Liver (tissue), 3 donors: ENCODE measurements around the gene RPL29.

ENCODE experiments used
- GABPA ChIP-seq, 2 donors: IDR thresholded peaks in 1 of 2; conservative IDR thresholded peaks in 1 of 2; 2 replicates each; pipeline ENCODE4 v1.6.1; 2016; ENCODE audit warnings: antibody characterized with exemption in 2 of 2, mild to moderate bottlenecking in 1 of 2, moderate library complexity in 1 of 2
- HNF4G ChIP-seq: IDR thresholded peaks from 2 replicates; pipeline ENCODE4 v1.6.1; 2016; ENCODE audit warnings: antibody characterized with exemption
- JUND ChIP-seq, 2 donors: IDR thresholded peaks; 2 replicates each; pipeline ENCODE4 v1.6.1; 2016; ENCODE audit warnings: antibody characterized with exemption in 2 of 2
- RAD21 ChIP-seq, 2 donors: IDR thresholded peaks; 2 replicates each; pipeline ENCODE4 v1.6.1; 2016; ENCODE audit warnings: antibody characterized with exemption in 2 of 2, mild to moderate bottlenecking in 2 of 2
- RXRA ChIP-seq, 2 donors: IDR thresholded peaks; 2 replicates each; pipeline ENCODE4 v1.6.1; 2017 to 2018; ENCODE audit warnings: antibody characterized with exemption in 2 of 2, mild to moderate bottlenecking in 1 of 2
- SP1 ChIP-seq: IDR thresholded peaks from 2 replicates; pipeline ENCODE4 v1.6.1; 2018; ENCODE audit warnings: antibody characterized with exemption, mild to moderate bottlenecking
- TAF1 ChIP-seq: conservative IDR thresholded peaks from 2 replicates; pipeline ENCODE4 v1.6.1; 2016; ENCODE audit warnings: antibody characterized with exemption, mild to moderate bottlenecking
- YY1 ChIP-seq: IDR thresholded peaks from 2 replicates; pipeline ENCODE4 v1.6.1; 2016; ENCODE audit warnings: antibody characterized with exemption, mild to moderate bottlenecking
- TF ChIP-seq, protein P1 (sequence below): fragments of 150-350 bp; IDR thresholded peaks from 2 replicates; pipeline ENCODE4 v1.5.1; 2017; ENCODE audit warnings: improper control_type of control experiment, low read depth, low read length; ENCODE audit not compliant: missing input control
- TF ChIP-seq, protein P2 (sequence below): IDR thresholded peaks from 2 replicates; pipeline ENCODE4 v1.6.1; 2016; ENCODE audit warnings: antibody characterized with exemption
- TF ChIP-seq, protein P3 (sequence below): IDR thresholded peaks from 2 replicates; pipeline ENCODE4 v1.6.1; 2016; ENCODE audit warnings: antibody characterized with exemption
- TF ChIP-seq, protein P4 (sequence below): IDR thresholded peaks from 2 replicates; pipeline ENCODE4 v1.6.1; 2016; ENCODE audit warnings: antibody characterized with exemption, mild to moderate bottlenecking
- TF ChIP-seq, protein P5 (sequence below): IDR thresholded peaks from 2 replicates; pipeline ENCODE4 v1.6.1; 2016; ENCODE audit warnings: antibody characterized with exemption
- donor health status: healthy.
- donor health status: healthy.

DNA sequence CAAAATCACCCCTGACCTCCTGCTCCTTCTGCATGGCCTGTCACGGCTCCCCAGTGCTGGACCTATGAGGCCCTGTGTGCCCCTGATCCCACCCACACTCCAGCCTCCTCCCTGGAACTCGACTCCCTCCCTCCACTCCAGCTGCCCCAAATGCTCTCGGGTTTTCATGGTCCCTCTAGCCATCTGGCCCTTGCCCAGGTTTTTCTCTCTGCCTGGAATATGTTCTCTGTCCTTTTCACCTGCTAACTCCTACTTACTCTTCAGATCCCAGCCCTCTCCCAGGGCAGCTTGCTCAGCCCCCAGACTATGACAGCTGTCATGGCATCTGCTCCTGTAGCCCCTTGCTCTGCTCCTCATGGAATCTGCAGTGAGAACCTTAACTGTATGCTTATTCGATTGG is 30.3 kb upstream of the RPL29 start:
- TF ChIP-seq, protein P1, sequence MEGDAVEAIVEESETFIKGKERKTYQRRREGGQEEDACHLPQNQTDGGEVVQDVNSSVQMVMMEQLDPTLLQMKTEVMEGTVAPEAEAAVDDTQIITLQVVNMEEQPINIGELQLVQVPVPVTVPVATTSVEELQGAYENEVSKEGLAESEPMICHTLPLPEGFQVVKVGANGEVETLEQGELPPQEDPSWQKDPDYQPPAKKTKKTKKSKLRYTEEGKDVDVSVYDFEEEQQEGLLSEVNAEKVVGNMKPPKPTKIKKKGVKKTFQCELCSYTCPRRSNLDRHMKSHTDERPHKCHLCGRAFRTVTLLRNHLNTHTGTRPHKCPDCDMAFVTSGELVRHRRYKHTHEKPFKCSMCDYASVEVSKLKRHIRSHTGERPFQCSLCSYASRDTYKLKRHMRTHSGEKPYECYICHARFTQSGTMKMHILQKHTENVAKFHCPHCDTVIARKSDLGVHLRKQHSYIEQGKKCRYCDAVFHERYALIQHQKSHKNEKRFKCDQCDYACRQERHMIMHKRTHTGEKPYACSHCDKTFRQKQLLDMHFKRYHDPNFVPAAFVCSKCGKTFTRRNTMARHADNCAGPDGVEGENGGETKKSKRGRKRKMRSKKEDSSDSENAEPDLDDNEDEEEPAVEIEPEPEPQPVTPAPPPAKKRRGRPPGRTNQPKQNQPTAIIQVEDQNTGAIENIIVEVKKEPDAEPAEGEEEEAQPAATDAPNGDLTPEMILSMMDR = no peak
- TF ChIP-seq, protein P2, sequence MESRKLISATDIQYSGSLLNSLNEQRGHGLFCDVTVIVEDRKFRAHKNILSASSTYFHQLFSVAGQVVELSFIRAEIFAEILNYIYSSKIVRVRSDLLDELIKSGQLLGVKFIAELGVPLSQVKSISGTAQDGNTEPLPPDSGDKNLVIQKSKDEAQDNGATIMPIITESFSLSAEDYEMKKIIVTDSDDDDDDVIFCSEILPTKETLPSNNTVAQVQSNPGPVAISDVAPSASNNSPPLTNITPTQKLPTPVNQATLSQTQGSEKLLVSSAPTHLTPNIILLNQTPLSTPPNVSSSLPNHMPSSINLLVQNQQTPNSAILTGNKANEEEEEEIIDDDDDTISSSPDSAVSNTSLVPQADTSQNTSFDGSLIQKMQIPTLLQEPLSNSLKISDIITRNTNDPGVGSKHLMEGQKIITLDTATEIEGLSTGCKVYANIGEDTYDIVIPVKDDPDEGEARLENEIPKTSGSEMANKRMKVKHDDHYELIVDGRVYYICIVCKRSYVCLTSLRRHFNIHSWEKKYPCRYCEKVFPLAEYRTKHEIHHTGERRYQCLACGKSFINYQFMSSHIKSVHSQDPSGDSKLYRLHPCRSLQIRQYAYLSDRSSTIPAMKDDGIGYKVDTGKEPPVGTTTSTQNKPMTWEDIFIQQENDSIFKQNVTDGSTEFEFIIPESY = no peak
- no peak for TF ChIP-seq TAF1
- TF ChIP-seq JUND (IDR thresholded peaks at IDR 0.05) = no peak
- no peak for TF ChIP-seq SP1
- no peak for TF ChIP-seq YY1
- no peak for TF ChIP-seq GABPA (IDR thresholded peaks at IDR 0.05 in 1 of 2, conservative IDR thresholded peaks at IDR 0.05 in 1 of 2)
- TF ChIP-seq, protein P3, sequence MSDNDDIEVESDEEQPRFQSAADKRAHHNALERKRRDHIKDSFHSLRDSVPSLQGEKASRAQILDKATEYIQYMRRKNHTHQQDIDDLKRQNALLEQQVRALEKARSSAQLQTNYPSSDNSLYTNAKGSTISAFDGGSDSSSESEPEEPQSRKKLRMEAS = no peak
- no peak for TF ChIP-seq RAD21 (IDR thresholded peaks at IDR 0.05)
- TF ChIP-seq, protein P4, sequence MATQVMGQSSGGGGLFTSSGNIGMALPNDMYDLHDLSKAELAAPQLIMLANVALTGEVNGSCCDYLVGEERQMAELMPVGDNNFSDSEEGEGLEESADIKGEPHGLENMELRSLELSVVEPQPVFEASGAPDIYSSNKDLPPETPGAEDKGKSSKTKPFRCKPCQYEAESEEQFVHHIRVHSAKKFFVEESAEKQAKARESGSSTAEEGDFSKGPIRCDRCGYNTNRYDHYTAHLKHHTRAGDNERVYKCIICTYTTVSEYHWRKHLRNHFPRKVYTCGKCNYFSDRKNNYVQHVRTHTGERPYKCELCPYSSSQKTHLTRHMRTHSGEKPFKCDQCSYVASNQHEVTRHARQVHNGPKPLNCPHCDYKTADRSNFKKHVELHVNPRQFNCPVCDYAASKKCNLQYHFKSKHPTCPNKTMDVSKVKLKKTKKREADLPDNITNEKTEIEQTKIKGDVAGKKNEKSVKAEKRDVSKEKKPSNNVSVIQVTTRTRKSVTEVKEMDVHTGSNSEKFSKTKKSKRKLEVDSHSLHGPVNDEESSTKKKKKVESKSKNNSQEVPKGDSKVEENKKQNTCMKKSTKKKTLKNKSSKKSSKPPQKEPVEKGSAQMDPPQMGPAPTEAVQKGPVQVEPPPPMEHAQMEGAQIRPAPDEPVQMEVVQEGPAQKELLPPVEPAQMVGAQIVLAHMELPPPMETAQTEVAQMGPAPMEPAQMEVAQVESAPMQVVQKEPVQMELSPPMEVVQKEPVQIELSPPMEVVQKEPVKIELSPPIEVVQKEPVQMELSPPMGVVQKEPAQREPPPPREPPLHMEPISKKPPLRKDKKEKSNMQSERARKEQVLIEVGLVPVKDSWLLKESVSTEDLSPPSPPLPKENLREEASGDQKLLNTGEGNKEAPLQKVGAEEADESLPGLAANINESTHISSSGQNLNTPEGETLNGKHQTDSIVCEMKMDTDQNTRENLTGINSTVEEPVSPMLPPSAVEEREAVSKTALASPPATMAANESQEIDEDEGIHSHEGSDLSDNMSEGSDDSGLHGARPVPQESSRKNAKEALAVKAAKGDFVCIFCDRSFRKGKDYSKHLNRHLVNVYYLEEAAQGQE = no peak
- TF ChIP-seq HNF4G = no peak
- TF ChIP-seq, protein P5, sequence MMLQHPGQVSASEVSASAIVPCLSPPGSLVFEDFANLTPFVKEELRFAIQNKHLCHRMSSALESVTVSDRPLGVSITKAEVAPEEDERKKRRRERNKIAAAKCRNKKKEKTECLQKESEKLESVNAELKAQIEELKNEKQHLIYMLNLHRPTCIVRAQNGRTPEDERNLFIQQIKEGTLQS = no peak
- TF ChIP-seq RXRA (IDR thresholded peaks at IDR 0.05) = no peak
